HG03439 (cell line): ENCODE results near the gene CALML5.

ENCODE experiments used
- ATAC-seq: cut with Tn5 transposase; IDR thresholded peaks from one replicate; pipeline ENCODE4 v1.9.1; 2021; ENCODE audit warnings: mild to moderate bottlenecking, moderate library complexity; ENCODE audit not compliant: unreplicated experiment

Gene CALML5

GRCh38 chr10:5499493-5500140, at the start of gene CALML5:
TSS of gene CALML5 (minus strand) at chr10:5499570. CDS start at chr10:5499438, 132 bp downstream.
- no peak for ATAC-seq

DNA sequence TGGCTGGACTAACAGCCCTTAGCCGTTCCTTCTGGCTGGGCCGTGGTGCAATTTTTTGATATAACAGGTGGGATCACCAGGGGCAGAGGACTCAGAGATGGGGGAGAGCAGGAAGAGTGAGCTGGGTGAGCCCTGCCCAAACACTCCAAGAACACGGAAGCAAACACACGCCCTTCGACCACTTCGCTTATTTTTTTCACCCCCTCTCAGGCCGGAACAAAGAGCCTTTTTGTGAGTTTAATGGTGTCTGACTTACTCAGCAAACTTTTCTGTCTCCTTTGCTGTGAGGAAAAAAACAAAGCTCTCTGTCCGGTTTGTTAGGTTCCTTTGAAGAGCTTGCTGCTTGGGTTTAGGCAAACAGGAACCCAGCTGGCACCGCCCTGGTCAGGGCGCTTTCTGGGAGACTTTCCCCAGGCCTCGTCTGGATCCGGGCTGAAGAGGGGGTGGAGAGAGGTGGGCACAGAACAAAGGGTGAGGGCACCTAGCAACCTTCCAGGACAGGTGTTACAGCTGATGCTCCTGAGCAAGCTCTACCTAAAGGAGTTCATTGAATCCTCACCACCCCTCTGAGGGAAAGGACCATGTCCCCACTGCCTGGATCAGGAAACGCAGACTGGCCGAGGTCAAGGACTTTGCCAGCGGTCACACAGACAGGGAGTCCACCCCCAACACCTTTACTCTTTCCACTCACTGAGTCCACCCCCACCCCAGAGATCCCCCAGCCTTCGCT, 48.7 kb upstream of the CALML5 start:
- ATAC-seq, result no peak

DNA sequence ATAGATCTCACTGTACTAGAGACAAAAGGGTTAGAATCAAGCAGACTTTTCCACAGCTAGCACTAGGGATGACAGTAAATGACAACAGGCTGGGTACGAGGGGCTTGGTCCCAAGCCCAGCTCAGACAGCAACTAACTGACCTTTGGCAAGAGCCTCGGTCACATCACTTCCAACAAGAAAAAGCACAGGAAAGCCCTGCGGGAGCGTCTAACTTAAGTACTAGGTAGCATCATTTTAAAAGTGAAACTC, 48.2 kb upstream of the CALML5 start:
- ATAC-seq, result no peak

DNA sequence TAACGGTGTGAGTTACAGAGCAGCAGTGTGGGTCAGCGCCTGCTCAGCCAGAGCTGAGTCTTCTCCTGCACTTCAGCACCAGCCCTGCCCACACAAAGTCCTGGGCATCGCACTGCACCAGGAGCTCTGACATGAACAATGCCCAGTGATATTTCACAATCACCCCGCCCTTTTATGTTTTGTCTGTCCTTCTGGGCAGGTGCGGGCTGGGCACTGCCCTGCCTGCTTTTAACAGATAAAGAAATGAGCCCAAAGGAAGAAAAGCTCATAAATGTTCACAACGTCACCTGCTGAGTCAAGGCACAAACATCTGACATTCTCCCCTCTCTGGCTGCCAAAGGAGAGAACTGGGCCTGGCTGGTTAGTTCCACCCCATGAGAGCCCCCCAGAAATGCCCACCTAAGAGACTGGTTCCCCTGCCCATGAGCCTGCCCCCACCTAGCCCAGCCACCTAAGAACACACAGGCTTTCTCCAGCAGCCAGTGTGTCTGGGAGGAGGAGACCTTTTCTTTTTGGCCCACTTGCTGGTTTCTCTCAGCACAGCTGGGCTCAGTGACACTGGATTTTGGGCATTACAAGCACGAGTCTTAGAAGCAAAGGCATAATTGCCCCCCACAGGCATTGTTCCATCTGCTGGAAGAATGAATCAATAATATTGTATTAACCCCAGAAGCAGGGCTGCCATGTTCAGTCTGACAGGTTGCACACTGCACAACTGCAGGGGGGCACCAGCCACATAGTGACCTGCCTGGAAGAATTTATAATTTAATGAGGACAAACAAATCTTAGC, 47.7 kb upstream of the CALML5 start:
- ATAC-seq, result no peak

- ATAC-seq, result no peak
Observed at GRCh38 chr10:5545778-5546710, 46.7 kb upstream of the CALML5 start.

DNA sequence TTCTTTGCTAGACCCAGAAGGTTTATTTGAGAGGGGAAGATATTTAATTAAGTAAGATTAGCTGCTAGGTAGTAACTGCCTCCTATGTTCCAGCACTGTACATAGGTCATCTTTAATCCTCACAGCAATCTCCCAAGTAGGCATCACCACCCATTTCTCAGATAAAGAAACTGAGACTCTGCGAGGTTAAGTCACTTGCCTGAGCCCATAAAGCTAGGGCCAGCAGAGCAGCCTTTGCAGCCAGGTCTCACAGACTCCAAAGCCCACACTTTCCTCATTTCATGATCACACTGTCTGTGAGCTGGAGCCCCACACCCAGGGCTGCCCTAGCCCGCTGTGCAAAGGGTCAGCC, 46.0 kb upstream of the CALML5 start:
- no peak for ATAC-seq

DNA sequence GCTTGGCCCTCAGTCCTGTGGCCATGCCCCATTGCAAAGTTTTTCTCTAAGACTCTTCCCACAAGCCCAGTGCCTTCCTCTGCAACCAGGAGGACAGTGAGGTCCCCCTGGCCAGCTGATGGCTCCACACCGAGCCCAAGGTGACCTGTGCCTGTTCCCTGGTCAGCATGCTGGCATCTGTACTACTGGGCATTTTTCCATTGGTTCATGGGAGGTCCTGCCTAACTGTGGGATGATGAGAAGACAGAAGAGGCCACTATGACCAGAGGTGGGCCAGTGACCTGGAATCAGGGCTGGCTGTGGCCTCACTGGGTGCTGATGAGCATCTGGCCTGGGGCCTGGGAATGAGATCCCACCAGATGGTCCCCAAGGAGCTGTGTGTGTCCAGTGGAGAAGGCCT, 45.6 kb upstream of the CALML5 start:
- ATAC-seq, result no peak

DNA sequence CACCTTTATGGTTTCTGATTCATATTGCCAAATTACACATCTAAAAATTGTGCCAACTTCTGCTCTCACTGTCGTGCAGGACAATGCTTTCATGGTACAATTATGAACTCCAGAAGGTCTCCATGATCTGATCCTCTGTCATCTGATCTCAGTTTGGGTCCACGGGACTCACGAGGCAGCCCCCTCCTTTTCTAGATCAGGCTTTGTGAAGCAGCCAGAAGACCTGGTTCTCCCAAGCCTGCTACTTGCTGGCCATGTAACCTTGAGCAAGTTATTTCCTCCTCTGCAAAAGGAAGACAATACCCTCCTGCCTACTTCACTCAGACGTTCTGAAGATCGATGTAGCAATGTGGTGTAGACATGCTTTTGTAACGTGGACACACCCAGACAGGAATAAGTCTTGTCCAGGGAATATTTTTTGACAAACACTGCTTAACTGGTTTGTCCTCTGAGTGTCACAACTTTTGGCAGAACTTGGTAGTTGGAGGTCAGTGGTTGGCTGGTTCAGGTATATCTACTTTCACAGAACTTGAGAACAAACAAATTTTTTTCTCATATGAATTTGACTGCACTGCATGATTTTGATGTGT, 44.9 kb upstream of the CALML5 start:
- ATAC-seq, result no peak

GRCh38 chr10:5543623-5544022, 44.3 kb upstream of the CALML5 start:
- no peak for ATAC-seq

- ATAC-seq, result no peak
Observed at GRCh38 chr10:5542100-5542499, 42.7 kb upstream of the CALML5 start.

GRCh38 chr10:5540891-5541290, 41.5 kb upstream of the CALML5 start:
- ATAC-seq, result no peak

DNA sequence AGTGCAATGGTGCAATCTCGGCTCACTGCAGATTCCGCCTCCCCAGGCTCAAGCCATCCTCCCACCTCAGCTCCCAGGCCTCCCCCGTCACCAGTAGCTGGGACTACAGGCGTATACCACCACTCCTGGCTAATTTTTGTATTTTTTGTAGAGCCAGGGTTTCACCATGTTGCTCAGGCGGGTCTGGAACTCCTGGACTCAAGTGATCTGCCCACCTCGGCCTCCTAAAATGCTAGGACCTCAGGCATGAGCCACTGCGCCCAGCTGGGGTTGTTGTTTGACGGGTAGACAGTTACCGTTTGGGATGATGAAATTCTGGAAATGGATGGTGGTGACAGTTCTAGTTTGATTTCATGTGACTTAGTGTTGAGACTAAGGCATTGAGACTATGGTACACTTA, 40.7 kb upstream of the CALML5 start:
- ATAC-seq, result no peak

- no peak for ATAC-seq
Observed at GRCh38 chr10:5538892-5539651, 39.7 kb upstream of the CALML5 start.

- ATAC-seq, result no peak
Observed at GRCh38 chr10:5538446-5538845, 39.1 kb upstream of the CALML5 start.

- ATAC-seq, result no peak
Observed at GRCh38 chr10:5537684-5538083, 38.3 kb upstream of the CALML5 start.

GRCh38 chr10:5536486-5537081, 37.2 kb upstream of the CALML5 start:
- ATAC-seq, result no peak

DNA sequence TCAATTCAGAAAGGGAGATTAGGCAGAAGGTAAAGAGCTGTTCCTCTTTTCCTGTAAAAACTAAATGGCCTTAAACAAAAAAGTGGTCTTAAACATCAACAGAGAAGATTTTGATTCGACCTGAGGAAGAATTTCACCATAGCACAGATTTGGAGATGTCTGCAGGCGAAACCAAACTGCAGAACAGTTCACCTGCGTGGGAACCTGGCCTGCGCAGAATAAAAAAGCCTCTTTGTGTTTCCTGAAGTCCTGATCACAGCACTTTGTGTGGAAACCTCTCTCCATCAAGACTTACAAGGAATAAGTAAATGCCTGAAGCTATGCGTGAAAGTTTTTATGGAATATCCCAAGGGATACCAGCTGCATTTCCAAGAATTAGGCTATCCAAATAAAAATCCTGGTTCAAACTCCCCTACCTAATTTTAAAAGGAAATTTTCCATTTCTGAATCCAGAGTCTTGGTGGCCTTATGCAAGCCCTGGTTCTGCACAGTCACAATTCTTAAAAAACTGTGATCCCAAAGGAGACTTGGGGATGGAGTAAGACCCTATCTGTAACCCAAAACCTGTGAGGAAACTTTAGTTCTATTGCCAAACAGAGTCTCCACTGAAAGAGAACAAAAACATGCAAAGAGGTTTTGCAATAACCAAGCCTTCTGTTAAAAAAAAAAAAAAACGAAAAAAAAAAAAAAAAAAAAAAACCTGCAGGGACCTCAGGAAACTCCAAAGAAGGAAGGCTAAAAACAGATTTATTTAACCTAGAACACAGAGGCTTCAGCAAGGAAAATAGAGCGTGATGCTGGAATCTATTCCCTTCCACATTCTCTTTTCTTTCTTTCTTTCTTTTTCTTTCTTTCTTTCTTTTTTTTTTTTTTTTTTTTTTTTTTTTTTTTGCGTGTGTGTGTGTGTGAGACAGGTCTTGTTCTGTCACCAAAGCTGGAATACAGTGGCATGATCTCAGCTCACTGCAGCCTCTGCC, 35.8 kb upstream of the CALML5 start:
- ATAC-seq, result no peak

GRCh38 chr10:5534051-5534821, 34.9 kb upstream of the CALML5 start:
- no peak for ATAC-seq
